GM23338 (cell line): ENCODE measurements around the gene BEX2. TPM values are rescaled to one million over a fixed set of nuclear protein-coding genes. Genes with fewer than 3 reads are reported as not detected.

Experiments
- ATAC-seq: fragments of 200-7000 bp; cut with Tn5 transposase; 3 replicates; pipeline ENCODE4 v1.9.1; 2020
- DNase-seq: peaks from one replicate; pipeline ENCODE4 v3.0.0-alpha.2; 2015; ENCODE audit warnings: low spot score
- H2AFZ ChIP-seq: fragments of 200-600 bp; sonication (generic); 2 replicates; pipeline ENCODE4 v1.8.0; 2016; ENCODE audit warnings: antibody characterized with exemption, mild to moderate bottlenecking, moderate library complexity
- H3F3A ChIP-seq: fragments of 200-600 bp; sonication (generic); replicated peaks from 2 replicates; pipeline ENCODE4 v1.8.0; 2017; ENCODE audit warnings: antibody characterized with exemption, mixed run types, low read depth
- H3K27ac ChIP-seq: fragments of 200-600 bp; sonication (generic); 2 replicates; pipeline ENCODE4 v1.6.1; 2016; ENCODE audit warnings: low read depth
- H3K27me3 ChIP-seq: fragments of 200-600 bp; sonication (generic); 2 replicates; pipeline ENCODE4 v1.8.0; 2016; ENCODE audit warnings: mild to moderate bottlenecking, mixed run types, moderate library complexity; ENCODE audit not compliant: insufficient read depth
- H3K36me3 ChIP-seq: fragments of 200-600 bp; sonication (generic); 2 replicates; pipeline ENCODE4 v1.8.0; 2016; ENCODE audit warnings: mild to moderate bottlenecking; ENCODE audit not compliant: insufficient read depth
- H3K4me1 ChIP-seq: fragments of 200-600 bp; sonication (generic); 2 replicates; pipeline ENCODE4 v1.8.0; 2016; ENCODE audit warnings: mild to moderate bottlenecking, moderate library complexity; ENCODE audit not compliant: insufficient read depth
- H3K4me2 ChIP-seq: fragments of 200-600 bp; sonication (generic); 2 replicates; pipeline ENCODE4 v1.7.1; 2017; ENCODE audit warnings: mixed run types
- H3K4me3 ChIP-seq: fragments of 200-600 bp; sonication (generic); 2 replicates; pipeline ENCODE4 v1.6.1; 2016; ENCODE audit warnings: mixed run types
- H3K79me2 ChIP-seq: fragments of 200-600 bp; sonication (generic); replicated peaks from 2 replicates; pipeline ENCODE4 v1.8.0; 2017; ENCODE audit warnings: mild to moderate bottlenecking; ENCODE audit not compliant: insufficient read depth
- H3K9me2 ChIP-seq: fragments of 200-600 bp; sonication (generic); 2 replicates; pipeline ENCODE4 v1.8.0; 2017; ENCODE audit not compliant: insufficient read depth
- H4K20me1 ChIP-seq: fragments of 200-600 bp; sonication (generic); replicated peaks from 2 replicates; pipeline ENCODE4 v1.8.0; 2017; ENCODE audit warnings: mild to moderate bottlenecking; ENCODE audit not compliant: insufficient read depth
- H3K27ac Mint-ChIP-seq: 2 replicates; pipeline ENCODE4 v1.8.0; 2020; ENCODE audit warnings: inconsistent platforms, mild to moderate bottlenecking, moderate library complexity, mixed read lengths
- H3K27me3 Mint-ChIP-seq: 3 replicates; pipeline ENCODE4 v1.8.0; 2022; ENCODE audit warnings: low read depth, mild to moderate bottlenecking, moderate library complexity, mixed read lengths, inconsistent platforms; ENCODE audit not compliant: insufficient read depth, poor library complexity
- H3K36me3 Mint-ChIP-seq: 3 replicates; pipeline ENCODE4 v1.8.0; 2021; ENCODE audit warnings: low read depth, mild to moderate bottlenecking, inconsistent platforms, moderate library complexity, mixed read lengths
- H3K4me1 Mint-ChIP-seq: 3 replicates; pipeline ENCODE4 v1.8.0; 2020; ENCODE audit warnings: mild to moderate bottlenecking, inconsistent platforms, mixed read lengths
- H3K4me3 Mint-ChIP-seq: 3 replicates; pipeline ENCODE4 v1.8.0; 2021; ENCODE audit warnings: moderate library complexity, mild to moderate bottlenecking, inconsistent platforms, mixed read lengths
- H3K9me3 Mint-ChIP-seq: 3 replicates; pipeline ENCODE4 v1.8.0; 2020; ENCODE audit warnings: moderate library complexity, mild to moderate bottlenecking, inconsistent platforms, mixed read lengths
- CREB1 ChIP-seq: fragments of 250-450 bp; sonication (Bioruptor Pico); IDR thresholded peaks from 2 replicates; pipeline ENCODE4 v1.5.0; 2020; ENCODE audit warnings: low read depth, mild to moderate bottlenecking, moderate library complexity
- EZH2 ChIP-seq: fragments of 200-600 bp; sonication (generic); IDR thresholded peaks from one replicate; pipeline ENCODE4 v1.8.0; 2017; ENCODE audit warnings: antibody characterized with exemption, mild to moderate bottlenecking, low read depth; ENCODE audit not compliant: unreplicated experiment
- EZH2phosphoT487 ChIP-seq: fragments of 200-600 bp; sonication (generic); IDR thresholded peaks from one replicate; pipeline ENCODE4 v1.8.1; 2018; ENCODE audit warnings: antibody characterized with exemption; ENCODE audit not compliant: unreplicated experiment
- JUNB ChIP-seq: IDR thresholded peaks from one replicate; pipeline ENCODE4 v1.6.1; 2016; ENCODE audit warnings: antibody characterized with exemption; ENCODE audit not compliant: unreplicated experiment
- POLR2AphosphoS5 ChIP-seq: IDR thresholded peaks from 2 replicates; pipeline ENCODE4 v1.6.1; 2016; ENCODE audit warnings: antibody characterized with exemption, low read depth
- STAT1 ChIP-seq: IDR thresholded peaks from one replicate; pipeline ENCODE4 v1.6.1; 2016; ENCODE audit warnings: antibody characterized with exemption; ENCODE audit not compliant: unreplicated experiment
- ZNF114 ChIP-seq: fragments of 250-450 bp; sonication (Bioruptor Pico); IDR thresholded peaks from 2 replicates; pipeline ENCODE4 v1.5.0; 2020; ENCODE audit warnings: mild to moderate bottlenecking, moderate library complexity
- ZNF331 ChIP-seq: fragments of 250-450 bp; sonication (Bioruptor Pico); IDR thresholded peaks from 2 replicates; pipeline ENCODE4 v1.5.0; 2020; ENCODE audit warnings: low read depth, mild to moderate bottlenecking, moderate library complexity
- polyA plus RNA-seq: library from polyadenylated mRNA; unstranded; fragments of >200 nt; fragmentation: Nextera tagmentation; extraction: Ambion mirVana; gene quantifications from 2 replicates; pipeline ENCODE4 v1.2.1, GENCODE V29; 2016
- total RNA-seq: library from RNA; depleted of rRNA; stranded (reverse); fragments of >200 nt; shearing (Covaris generic); gene quantifications from 2 replicates; pipeline ENCODE4 v1.2.3, GENCODE V29; 2014
- TF ChIP-seq, protein P1 (sequence below): fragments of 250-450 bp; sonication (Bioruptor Pico); IDR thresholded peaks from 2 replicates; pipeline ENCODE4 v1.5.0; 2020; ENCODE audit warnings: mild to moderate bottlenecking, moderate library complexity
- TF ChIP-seq, protein P2 (sequence below): IDR thresholded peaks from 2 replicates; pipeline ENCODE4 v1.6.1; 2016; ENCODE audit warnings: antibody characterized with exemption
- TF ChIP-seq, protein P3 (sequence below), 2 experiments: fragments of 200-600 bp in 1 of 2; sonication (generic) in 1 of 2; conservative IDR thresholded peaks; 2 replicates each; pipeline versions ENCODE4 v1.5.1 to v1.6.1; 2016 to 2017; ENCODE audit warnings: antibody characterized with exemption in 2 of 2, low read depth in 2 of 2, mild to moderate bottlenecking in 2 of 2, moderate library complexity in 1 of 2

BEX2 gene
- total and polyA plus RNA-seq, 2 experiments from 2014 or later = 37.5 to 87.9 TPM

DNA sequence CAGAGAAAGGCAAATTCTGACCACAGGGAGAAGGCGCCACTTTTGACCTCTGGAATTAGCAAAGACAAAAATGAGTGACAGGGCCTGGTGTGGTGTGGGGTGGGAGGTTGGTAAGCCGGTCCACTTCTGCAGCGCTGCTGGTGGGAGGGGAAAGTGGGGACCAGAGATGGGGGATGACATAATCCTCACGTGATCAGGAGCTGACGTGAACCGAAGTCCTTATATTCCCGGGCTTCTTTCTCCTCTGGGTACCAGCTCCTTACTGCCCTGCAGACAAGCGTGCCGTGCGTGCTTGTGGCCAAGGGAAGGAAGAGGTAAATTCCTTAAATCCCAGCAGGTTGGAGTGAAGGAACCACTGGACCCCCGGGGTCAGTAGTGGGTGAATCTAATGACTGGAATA lies 19.2 kb upstream of the BEX2 start, which contains the start of gene TCEAL7 (continued):
- TF ChIP-seq, protein P1, sequence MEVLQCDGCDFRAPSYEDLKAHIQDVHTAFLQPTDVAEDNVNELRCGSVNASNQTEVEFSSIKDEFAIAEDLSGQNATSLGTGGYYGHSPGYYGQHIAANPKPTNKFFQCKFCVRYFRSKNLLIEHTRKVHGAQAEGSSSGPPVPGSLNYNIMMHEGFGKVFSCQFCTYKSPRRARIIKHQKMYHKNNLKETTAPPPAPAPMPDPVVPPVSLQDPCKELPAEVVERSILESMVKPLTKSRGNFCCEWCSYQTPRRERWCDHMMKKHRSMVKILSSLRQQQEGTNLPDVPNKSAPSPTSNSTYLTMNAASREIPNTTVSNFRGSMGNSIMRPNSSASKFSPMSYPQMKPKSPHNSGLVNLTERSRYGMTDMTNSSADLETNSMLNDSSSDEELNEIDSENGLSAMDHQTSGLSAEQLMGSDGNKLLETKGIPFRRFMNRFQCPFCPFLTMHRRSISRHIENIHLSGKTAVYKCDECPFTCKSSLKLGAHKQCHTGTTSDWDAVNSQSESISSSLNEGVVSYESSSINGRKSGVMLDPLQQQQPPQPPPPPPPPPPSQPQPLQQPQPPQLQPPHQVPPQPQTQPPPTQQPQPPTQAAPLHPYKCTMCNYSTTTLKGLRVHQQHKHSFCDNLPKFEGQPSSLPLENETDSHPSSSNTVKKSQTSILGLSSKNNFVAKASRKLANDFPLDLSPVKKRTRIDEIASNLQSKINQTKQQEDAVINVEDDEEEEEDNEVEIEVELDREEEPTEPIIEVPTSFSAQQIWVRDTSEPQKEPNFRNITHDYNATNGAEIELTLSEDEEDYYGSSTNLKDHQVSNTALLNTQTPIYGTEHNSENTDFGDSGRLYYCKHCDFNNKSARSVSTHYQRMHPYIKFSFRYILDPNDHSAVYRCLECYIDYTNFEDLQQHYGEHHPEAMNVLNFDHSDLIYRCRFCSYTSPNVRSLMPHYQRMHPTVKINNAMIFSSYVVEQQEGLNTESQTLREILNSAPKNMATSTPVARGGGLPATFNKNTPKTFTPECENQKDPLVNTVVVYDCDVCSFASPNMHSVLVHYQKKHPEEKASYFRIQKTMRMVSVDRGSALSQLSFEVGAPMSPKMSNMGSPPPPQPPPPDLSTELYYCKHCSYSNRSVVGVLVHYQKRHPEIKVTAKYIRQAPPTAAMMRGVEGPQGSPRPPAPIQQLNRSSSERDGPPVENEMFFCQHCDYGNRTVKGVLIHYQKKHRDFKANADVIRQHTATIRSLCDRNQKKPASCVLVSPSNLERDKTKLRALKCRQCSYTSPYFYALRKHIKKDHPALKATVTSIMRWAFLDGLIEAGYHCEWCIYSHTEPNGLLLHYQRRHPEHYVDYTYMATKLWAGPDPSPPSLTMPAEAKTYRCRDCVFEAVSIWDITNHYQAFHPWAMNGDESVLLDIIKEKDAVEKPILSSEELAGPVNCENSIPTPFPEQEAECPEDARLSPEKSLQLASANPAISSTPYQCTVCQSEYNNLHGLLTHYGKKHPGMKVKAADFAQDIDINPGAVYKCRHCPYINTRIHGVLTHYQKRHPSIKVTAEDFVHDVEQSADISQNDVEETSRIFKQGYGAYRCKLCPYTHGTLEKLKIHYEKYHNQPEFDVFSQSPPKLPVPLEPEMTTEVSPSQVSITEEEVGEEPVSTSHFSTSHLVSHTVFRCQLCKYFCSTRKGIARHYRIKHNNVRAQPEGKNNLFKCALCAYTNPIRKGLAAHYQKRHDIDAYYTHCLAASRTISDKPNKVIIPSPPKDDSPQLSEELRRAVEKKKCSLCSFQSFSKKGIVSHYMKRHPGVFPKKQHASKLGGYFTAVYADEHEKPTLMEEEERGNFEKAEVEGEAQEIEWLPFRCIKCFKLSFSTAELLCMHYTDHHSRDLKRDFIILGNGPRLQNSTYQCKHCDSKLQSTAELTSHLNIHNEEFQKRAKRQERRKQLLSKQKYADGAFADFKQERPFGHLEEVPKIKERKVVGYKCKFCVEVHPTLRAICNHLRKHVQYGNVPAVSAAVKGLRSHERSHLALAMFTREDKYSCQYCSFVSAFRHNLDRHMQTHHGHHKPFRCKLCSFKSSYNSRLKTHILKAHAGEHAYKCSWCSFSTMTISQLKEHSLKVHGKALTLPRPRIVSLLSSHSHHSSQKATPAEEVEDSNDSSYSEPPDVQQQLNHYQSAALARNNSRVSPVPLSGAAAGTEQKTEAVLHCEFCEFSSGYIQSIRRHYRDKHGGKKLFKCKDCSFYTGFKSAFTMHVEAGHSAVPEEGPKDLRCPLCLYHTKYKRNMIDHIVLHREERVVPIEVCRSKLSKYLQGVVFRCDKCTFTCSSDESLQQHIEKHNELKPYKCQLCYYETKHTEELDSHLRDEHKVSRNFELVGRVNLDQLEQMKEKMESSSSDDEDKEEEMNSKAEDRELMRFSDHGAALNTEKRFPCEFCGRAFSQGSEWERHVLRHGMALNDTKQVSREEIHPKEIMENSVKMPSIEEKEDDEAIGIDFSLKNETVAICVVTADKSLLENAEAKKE (CRISPR knock-in tag) = no peak
- TF ChIP-seq ZNF331 (no peak), EZH2phosphoT487 (no peak), ZNF114 (CRISPR knock-in tag) (no peak), EZH2 (no peak), JUNB (no peak)
- TF ChIP-seq, protein P2, sequence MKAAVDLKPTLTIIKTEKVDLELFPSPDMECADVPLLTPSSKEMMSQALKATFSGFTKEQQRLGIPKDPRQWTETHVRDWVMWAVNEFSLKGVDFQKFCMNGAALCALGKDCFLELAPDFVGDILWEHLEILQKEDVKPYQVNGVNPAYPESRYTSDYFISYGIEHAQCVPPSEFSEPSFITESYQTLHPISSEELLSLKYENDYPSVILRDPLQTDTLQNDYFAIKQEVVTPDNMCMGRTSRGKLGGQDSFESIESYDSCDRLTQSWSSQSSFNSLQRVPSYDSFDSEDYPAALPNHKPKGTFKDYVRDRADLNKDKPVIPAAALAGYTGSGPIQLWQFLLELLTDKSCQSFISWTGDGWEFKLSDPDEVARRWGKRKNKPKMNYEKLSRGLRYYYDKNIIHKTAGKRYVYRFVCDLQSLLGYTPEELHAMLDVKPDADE = no peak

DNA sequence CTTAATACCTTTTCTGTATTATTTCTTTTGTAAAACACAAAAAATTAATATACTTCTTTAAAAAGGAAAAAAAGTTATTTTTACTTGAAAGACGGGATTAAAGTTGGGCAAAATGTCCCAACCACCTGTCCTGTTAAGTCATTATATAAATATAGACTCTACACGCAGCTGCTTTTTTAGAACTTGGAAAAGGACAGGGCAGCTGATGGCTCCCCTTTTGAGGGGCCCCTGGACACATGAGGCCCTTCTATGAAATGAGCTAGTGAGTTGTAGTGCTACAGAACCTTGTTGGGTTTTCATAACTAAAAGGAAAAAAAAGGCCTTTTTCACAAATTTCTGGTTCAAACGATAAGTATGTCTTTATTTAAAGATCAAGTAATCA lies 600 bp upstream of the BEX2 start:
- Mint-ChIP-seq H3K36me3 (peaks cover 17% of the 10 kb centered on the region), H3K27me3 (peaks cover 1% of the 10 kb centered on the region), H3K4me1 (peaks cover 3% of the 10 kb centered on the region), H3K4me3 (peak overlapping the region; percentile 84), H3K9me3 (no peaks in the 10 kb centered on the region), H3K27ac (no peak overlapping the region)
- Histone ChIP-seq H3K9me2 (no peaks in the 10 kb centered on the region), H3K36me3 (no peaks in the 10 kb centered on the region), H3K79me2 (no peaks in the 10 kb centered on the region), H3K4me3 (peak overlapping the region; percentile 73), H2AFZ (no peak overlapping the region; the same call in 1 of the 2 replicates), H4K20me1 (no peaks in the 10 kb centered on the region), H3K4me1 (0 out of 2 replicates have a peak, but pooled peaks cover 3% of the 10 kb centered on the region), H3F3A (no peaks in the 10 kb centered on the region), H3K27ac (peak overlapping the region; percentile 76), H3K4me2 (peak overlapping the region; percentile 72), H3K27me3 (no peaks in the 10 kb centered on the region)
- no peak for DNase-seq
- no peak for ATAC-seq
- TF ChIP-seq POLR2AphosphoS5 (no peak), STAT1 (no peak), ZNF114 (CRISPR knock-in tag) (no peak), JUNB (no peak), EZH2 (no peak), ZNF331 (no peak), CREB1 (CRISPR knock-in tag) (no peak)
- TF ChIP-seq, protein P3, sequence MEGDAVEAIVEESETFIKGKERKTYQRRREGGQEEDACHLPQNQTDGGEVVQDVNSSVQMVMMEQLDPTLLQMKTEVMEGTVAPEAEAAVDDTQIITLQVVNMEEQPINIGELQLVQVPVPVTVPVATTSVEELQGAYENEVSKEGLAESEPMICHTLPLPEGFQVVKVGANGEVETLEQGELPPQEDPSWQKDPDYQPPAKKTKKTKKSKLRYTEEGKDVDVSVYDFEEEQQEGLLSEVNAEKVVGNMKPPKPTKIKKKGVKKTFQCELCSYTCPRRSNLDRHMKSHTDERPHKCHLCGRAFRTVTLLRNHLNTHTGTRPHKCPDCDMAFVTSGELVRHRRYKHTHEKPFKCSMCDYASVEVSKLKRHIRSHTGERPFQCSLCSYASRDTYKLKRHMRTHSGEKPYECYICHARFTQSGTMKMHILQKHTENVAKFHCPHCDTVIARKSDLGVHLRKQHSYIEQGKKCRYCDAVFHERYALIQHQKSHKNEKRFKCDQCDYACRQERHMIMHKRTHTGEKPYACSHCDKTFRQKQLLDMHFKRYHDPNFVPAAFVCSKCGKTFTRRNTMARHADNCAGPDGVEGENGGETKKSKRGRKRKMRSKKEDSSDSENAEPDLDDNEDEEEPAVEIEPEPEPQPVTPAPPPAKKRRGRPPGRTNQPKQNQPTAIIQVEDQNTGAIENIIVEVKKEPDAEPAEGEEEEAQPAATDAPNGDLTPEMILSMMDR (conservative IDR thresholded peaks at IDR 0.05; ENCODE audit: low read depth in 2 of 2) = no peak
